OCI-LY7 (cell line): ENCODE data around the gene TANC1. TPM values are rescaled to one million over a fixed set of nuclear protein-coding genes. Genes with fewer than 3 reads are reported as not detected.

Source experiments
- BruUV-seq: library from RNA; stranded (reverse); fragments of 400-500 nt; replicated peaks from 2 replicates; lab custom pipeline; 2021; lab: Mats Ljungman, UMichigan
- CTCF ChIA-PET: fragments of 300-600 bp; sonication (Branson Sonifier 250); formaldehyde crosslinking; loops from one replicate; lab custom pipeline; 2022; ENCODE audit warnings: antibody characterized with exemption; ENCODE audit not compliant: unreplicated experiment; lab: Charles Lee
- POLR2A ChIA-PET: fragments of 300-600 bp; sonication (Branson Sonifier 250); formaldehyde crosslinking; loops from one replicate; lab custom pipeline; 2022; ENCODE audit warnings: antibody characterized with exemption; lab: Charles Lee
- DNase-seq: peaks from one replicate; pipeline ENCODE4 v3.0.0-alpha.2; 2015; ENCODE audit warnings: low spot score
- H2AFZ ChIP-seq: fragments of 200-600 bp; sonication (generic), shearing (Covaris generic); 2 replicates; pipeline ENCODE4 v1.6.1; 2014; ENCODE audit warnings: mild to moderate bottlenecking, antibody characterized with exemption, low read length, moderate library complexity
- H3K27ac ChIP-seq: fragments of 200-600 bp; sonication (generic); 2 replicates; pipeline ENCODE4 v1.5.1; 2014; ENCODE audit warnings: mixed run types, low read depth, mild to moderate bottlenecking, moderate library complexity, low read length, inconsistent platforms; ENCODE audit not compliant: poor library complexity, severe bottlenecking
- H3K36me3 ChIP-seq: fragments of 200-600 bp; sonication (generic); 2 replicates; pipeline ENCODE4 v1.6.1; 2014; ENCODE audit warnings: mild to moderate bottlenecking, antibody characterized with exemption, low read length, moderate library complexity, mixed read lengths; ENCODE audit not compliant: insufficient read depth
- H3K4me1 ChIP-seq: fragments of 200-600 bp; sonication (generic); 2 replicates; pipeline ENCODE4 v1.5.1; 2014; ENCODE audit warnings: mild to moderate bottlenecking, low read length; ENCODE audit not compliant: insufficient read depth, poor library complexity, severe bottlenecking
- H3K4me2 ChIP-seq: fragments of 200-600 bp; sonication (generic); 2 replicates; pipeline ENCODE4 v1.6.1; 2014; ENCODE audit warnings: mild to moderate bottlenecking, low read length
- H3K4me3 ChIP-seq: fragments of 200-600 bp; sonication (generic); 2 replicates; pipeline ENCODE4 v1.5.1; 2014; ENCODE audit warnings: mild to moderate bottlenecking, low read depth, low read length; ENCODE audit not compliant: poor library complexity, severe bottlenecking
- H3K79me2 ChIP-seq: fragments of 200-600 bp; sonication (generic); 2 replicates; pipeline ENCODE4 v1.6.1; 2016; ENCODE audit warnings: low read depth, mild to moderate bottlenecking, low read length, moderate library complexity, mixed read lengths; ENCODE audit not compliant: insufficient read depth
- H3K9me2 ChIP-seq: fragments of 200-600 bp; sonication (generic); 2 replicates; pipeline ENCODE4 v1.6.1; 2016; ENCODE audit warnings: mild to moderate bottlenecking, low read length, mixed read lengths; ENCODE audit not compliant: insufficient read depth
- H3K9me3 ChIP-seq: fragments of 200-600 bp; sonication (generic); 2 replicates; pipeline ENCODE4 v1.6.1; 2014; ENCODE audit warnings: mild to moderate bottlenecking, mixed run types, low read length, mixed read lengths
- H4K20me1 ChIP-seq: fragments of 200-600 bp; sonication (generic); 2 replicates; pipeline ENCODE4 v1.6.1; 2014; ENCODE audit warnings: mild to moderate bottlenecking, antibody characterized with exemption, low read length, moderate library complexity, mixed read lengths; ENCODE audit not compliant: insufficient read depth
- EZH2phosphoT487 ChIP-seq: fragments of 200-600 bp; sonication (generic); IDR thresholded peaks from 2 replicates; pipeline ENCODE4 v1.6.1; 2018; ENCODE audit warnings: low read depth, borderline replicate concordance, mild to moderate bottlenecking, mixed run types, antibody characterized with exemption, low read length, moderate library complexity, mixed read lengths
- intact Hi-C: fragments of 100-400 bp; cut with micrococcal nuclease; formaldehyde crosslinking; loops from one replicate; pipeline ENCODE4 v1.10.0; 2022; ENCODE audit not compliant: unreplicated experiment
- total RNA-seq, 2 experiments: library from RNA; depleted of rRNA in 1 of 2; stranded (reverse); fragments of >200 nt in 1 of 2; shearing (Covaris generic) in 1 of 2; gene quantifications; 2 replicates each; pipeline ENCODE4 v1.2.3, GENCODE V29; 2014 to 2022
- TF ChIP-seq, protein P1 (sequence below): fragments of 200-600 bp; sonication (generic); conservative IDR thresholded peaks from 2 replicates; pipeline ENCODE4 v1.5.1; 2014; ENCODE audit warnings: mild to moderate bottlenecking, antibody characterized with exemption, low read length, moderate library complexity, mixed read lengths

The TANC1 gene
- total RNA-seq, 2 experiments from 2014 or later = 0.04 TPM; not detected in 1

GRCh38 chr2:159228081-159228581, 259.7 kb downstream of the TANC1 start:
- H3K4me1 ChIP-seq = no peaks in the 10 kb centered on the region
- POLR2A ChIA-PET = no interaction called here
- TF ChIP-seq EZH2phosphoT487 = no peak
- TF ChIP-seq, protein P1, sequence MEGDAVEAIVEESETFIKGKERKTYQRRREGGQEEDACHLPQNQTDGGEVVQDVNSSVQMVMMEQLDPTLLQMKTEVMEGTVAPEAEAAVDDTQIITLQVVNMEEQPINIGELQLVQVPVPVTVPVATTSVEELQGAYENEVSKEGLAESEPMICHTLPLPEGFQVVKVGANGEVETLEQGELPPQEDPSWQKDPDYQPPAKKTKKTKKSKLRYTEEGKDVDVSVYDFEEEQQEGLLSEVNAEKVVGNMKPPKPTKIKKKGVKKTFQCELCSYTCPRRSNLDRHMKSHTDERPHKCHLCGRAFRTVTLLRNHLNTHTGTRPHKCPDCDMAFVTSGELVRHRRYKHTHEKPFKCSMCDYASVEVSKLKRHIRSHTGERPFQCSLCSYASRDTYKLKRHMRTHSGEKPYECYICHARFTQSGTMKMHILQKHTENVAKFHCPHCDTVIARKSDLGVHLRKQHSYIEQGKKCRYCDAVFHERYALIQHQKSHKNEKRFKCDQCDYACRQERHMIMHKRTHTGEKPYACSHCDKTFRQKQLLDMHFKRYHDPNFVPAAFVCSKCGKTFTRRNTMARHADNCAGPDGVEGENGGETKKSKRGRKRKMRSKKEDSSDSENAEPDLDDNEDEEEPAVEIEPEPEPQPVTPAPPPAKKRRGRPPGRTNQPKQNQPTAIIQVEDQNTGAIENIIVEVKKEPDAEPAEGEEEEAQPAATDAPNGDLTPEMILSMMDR = no peak
- H3K79me2 ChIP-seq = no peaks in the 10 kb centered on the region
- no TSS peak for BruUV-seq
- H3K27ac ChIP-seq = no peak overlapping the region
- H2AFZ ChIP-seq = no peak overlapping the region
- H3K36me3 ChIP-seq = no peaks in the 10 kb centered on the region
- no peaks in the 10 kb centered on the region for H3K9me3 ChIP-seq
- H3K4me3 ChIP-seq = no peak overlapping the region
- DNase-seq = no peak
- H4K20me1 ChIP-seq = no peaks in the 10 kb centered on the region
- intact Hi-C loops = no loop called here
- no peaks in the 10 kb centered on the region for H3K9me2 ChIP-seq
- CTCF ChIA-PET = no interaction called here
- H3K4me2 ChIP-seq = no peak overlapping the region

GRCh38 chr2:159229476-159230144, 261.2 kb downstream of the TANC1 start:
- Histone ChIP-seq H3K4me1 (no peaks in the 10 kb centered on the region), H2AFZ (no peak overlapping the region), H3K4me2 (no peak overlapping the region), H3K4me3 (no peak overlapping the region), H3K79me2 (no peaks in the 10 kb centered on the region), H4K20me1 (no peaks in the 10 kb centered on the region), H3K9me3 (no peaks in the 10 kb centered on the region), H3K9me2 (no peaks in the 10 kb centered on the region), H3K36me3 (no peaks in the 10 kb centered on the region), H3K27ac (no peak overlapping the region)
- intact Hi-C loops = no loop called here
- ChIA-PET POLR2A (no interaction called here), CTCF (no interaction called here)
- TF ChIP-seq, protein P1 = no peak
- no peak for TF ChIP-seq EZH2phosphoT487
- BruUV-seq = no TSS peak
- no peak for DNase-seq

DNA sequence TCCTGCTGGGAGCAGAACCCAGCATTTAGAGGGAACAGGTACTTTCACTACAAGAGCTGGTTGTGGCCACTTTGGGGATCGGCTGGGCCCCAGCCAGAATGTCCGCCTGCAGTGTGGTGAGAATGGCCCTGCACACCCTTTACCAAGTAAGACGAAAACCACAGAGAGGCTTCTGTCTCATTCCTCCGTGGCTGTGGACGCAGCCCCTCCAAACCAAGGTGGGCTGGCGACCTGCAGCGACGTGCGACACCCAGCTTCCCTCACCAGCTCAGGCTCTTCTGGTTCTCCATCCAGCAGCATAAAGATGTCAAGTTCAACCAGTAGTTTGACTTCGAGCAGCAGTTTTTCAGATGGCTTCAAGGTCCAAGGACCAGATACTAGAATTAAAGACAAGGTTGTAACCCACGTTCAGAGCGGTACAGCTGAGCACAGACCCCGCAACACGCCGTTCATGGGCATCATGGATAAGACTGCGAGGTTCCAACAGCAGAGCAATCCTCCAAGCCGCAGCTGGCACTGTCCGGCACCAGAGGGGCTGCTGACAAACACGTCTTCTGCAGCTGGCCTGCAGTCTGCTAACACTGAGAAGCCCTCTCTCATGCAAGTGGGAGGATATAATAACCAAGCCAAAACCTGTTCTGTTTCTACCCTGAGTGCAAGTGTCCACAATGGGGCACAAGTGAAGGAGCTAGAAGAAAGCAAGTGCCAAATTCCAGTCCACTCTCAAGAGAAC, 261.9 kb downstream of the TANC1 start:
- BruUV-seq = no TSS peak
- no peaks in the 10 kb centered on the region for H4K20me1 ChIP-seq
- no peak overlapping the region for H3K4me2 ChIP-seq
- no peaks in the 10 kb centered on the region for H3K79me2 ChIP-seq
- H3K27ac ChIP-seq = no peak overlapping the region
- intact Hi-C loops = no loop called here
- DNase-seq = no peak
- TF ChIP-seq, protein P1 = no peak
- no peak for TF ChIP-seq EZH2phosphoT487
- no peak overlapping the region for H2AFZ ChIP-seq
- H3K9me2 ChIP-seq = no peaks in the 10 kb centered on the region
- CTCF ChIA-PET = no interaction called here
- H3K4me1 ChIP-seq = no peaks in the 10 kb centered on the region
- POLR2A ChIA-PET = interaction anchor here (1.2 kb wide), 1 partner anchor 19 kb away, joined by 3 read pairs; no protein-coding TSS in a partner anchor
- H3K4me3 ChIP-seq = no peak overlapping the region
- H3K36me3 ChIP-seq = no peaks in the 10 kb centered on the region
- no peaks in the 10 kb centered on the region for H3K9me3 ChIP-seq
